Uterus (tissue), 2 donors: Measurements from ENCODE around the gene UQCR10.

Experiments
- POLR2A ChIP-seq, 2 donors: fragments of 450-650 bp; IDR thresholded peaks; one replicate each; pipeline ENCODE4 v1.6.1; 2016; ENCODE audit warnings: antibody characterized with exemption in 2 of 2, mild to moderate bottlenecking in 1 of 2, moderate library complexity in 1 of 2
- TF ChIP-seq, protein P1 (sequence below), 4 experiments: fragments of 200-600 bp in 2 of 4; fragments of 450-650 bp in 2 of 4; sonication (generic) in 2 of 4; IDR thresholded peaks; one replicate each; pipeline ENCODE4 v1.5.1; 2016 to 2019; ENCODE audit warnings: antibody characterized with exemption in 4 of 4, mild to moderate bottlenecking in 2 of 4, moderate library complexity in 1 of 4

DNA sequence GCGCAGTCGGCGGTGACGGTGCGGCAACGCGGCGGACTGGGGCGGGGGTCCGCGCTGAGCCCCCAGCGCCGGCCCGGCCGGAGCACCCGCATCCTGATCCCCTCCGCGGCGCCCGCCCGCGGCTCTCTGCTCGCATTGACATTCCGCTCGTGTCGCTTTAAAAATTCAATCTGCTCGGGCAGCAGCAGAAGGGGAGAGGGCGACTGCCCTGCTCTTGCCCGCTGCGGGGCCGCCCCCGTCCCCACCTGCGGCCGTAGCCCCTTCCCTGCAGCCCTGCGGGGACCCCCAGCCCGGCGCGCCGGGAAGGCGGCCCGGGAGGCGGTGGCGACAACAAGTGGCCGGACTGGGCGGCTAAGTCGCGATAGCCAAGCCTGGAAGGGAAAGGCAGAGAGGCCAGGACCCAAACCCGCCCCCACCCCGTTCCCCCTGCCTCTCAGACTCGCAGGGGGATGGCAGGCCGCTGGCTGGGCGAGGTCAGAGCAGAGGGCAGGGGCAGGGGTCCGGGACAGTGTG, 46.3 kb upstream of the UQCR10 start:
- TF ChIP-seq, protein P1, sequence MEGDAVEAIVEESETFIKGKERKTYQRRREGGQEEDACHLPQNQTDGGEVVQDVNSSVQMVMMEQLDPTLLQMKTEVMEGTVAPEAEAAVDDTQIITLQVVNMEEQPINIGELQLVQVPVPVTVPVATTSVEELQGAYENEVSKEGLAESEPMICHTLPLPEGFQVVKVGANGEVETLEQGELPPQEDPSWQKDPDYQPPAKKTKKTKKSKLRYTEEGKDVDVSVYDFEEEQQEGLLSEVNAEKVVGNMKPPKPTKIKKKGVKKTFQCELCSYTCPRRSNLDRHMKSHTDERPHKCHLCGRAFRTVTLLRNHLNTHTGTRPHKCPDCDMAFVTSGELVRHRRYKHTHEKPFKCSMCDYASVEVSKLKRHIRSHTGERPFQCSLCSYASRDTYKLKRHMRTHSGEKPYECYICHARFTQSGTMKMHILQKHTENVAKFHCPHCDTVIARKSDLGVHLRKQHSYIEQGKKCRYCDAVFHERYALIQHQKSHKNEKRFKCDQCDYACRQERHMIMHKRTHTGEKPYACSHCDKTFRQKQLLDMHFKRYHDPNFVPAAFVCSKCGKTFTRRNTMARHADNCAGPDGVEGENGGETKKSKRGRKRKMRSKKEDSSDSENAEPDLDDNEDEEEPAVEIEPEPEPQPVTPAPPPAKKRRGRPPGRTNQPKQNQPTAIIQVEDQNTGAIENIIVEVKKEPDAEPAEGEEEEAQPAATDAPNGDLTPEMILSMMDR (IDR thresholded peaks at IDR 0.05) = no peak
- no peak for TF ChIP-seq POLR2A (IDR thresholded peaks at IDR 0.05)
